Uterus (tissue), 4 donors: ENCODE data around the gene PRKCE. TPM values are rescaled to one million over a fixed set of nuclear protein-coding genes. Genes with fewer than 3 reads are reported as not detected.

Experiments used
- DNase-seq, 2 donors: peaks; one replicate each; pipeline ENCODE4 v3.0.0-alpha.2; 2019 to 2020
- H3K27ac ChIP-seq, 2 donors: fragments of 200-600 bp; sonication (generic); 1 replicate in 1 of 2; 2 replicates in 1 of 2; pipeline ENCODE4 v1.5.1; 2016 to 2018
- H3K27me3 ChIP-seq, 2 donors: fragments of 200-600 bp; sonication (generic); one replicate each; pipeline ENCODE4 v1.5.1; 2018 to 2019; ENCODE audit warnings: control low read depth in 1 of 2
- H3K36me3 ChIP-seq, 2 donors: fragments of 200-600 bp; sonication (generic); one replicate each; pipeline ENCODE4 v1.5.1; 2019; ENCODE audit warnings: control low read depth in 1 of 2
- H3K4me1 ChIP-seq, 2 donors: fragments of 200-600 bp; sonication (generic); one replicate each; pipeline ENCODE4 v1.5.1; 2018 to 2019; ENCODE audit warnings: control low read depth in 1 of 2
- H3K4me3 ChIP-seq, 2 donors: fragments of 200-600 bp; sonication (generic); 1 replicate in 1 of 2; 2 replicates in 1 of 2; pipeline ENCODE4 v1.5.1; 2018 to 2019; ENCODE audit warnings: mild to moderate bottlenecking in 1 of 2
- H3K9me3 ChIP-seq, 2 donors: fragments of 200-600 bp; sonication (generic); one replicate each; pipeline ENCODE4 v1.5.1; 2019; ENCODE audit warnings: control low read depth in 1 of 2
- POLR2A ChIP-seq, 2 donors: fragments of 450-650 bp; IDR thresholded peaks; one replicate each; pipeline ENCODE4 v1.6.1; 2016; ENCODE audit warnings: antibody characterized with exemption in 2 of 2, mild to moderate bottlenecking in 1 of 2, moderate library complexity in 1 of 2
- intact Hi-C: fragments of 100-400 bp; cut with DNase I; formaldehyde crosslinking; loops from one replicate; pipeline ENCODE4 v1.15.1; 2023; ENCODE audit warnings: low total_unique reads
- total RNA-seq, 4 donors: library from RNA; depleted of rRNA in 3 of 4; stranded (reverse); fragments of >200 nt in 3 of 4; gene quantifications; one replicate each; pipeline versions ENCODE4 v1.1.0 to v1.2.4, GENCODE V29; 2014 to 2023
- TF ChIP-seq, protein P1 (sequence below), 4 experiments: fragments of 200-600 bp in 2 of 4; fragments of 450-650 bp in 2 of 4; sonication (generic) in 2 of 4; IDR thresholded peaks; one replicate each; pipeline ENCODE4 v1.5.1; 2016 to 2019; ENCODE audit warnings: antibody characterized with exemption in 4 of 4, mild to moderate bottlenecking in 2 of 4, moderate library complexity in 1 of 4
- donor health status: DM: yes; HTN: yes; CAD: no.

The PRKCE gene
- total RNA-seq, 4 donors from 2014 or later = 3.8 to 47.6 (median 14.2) TPM

DNA sequence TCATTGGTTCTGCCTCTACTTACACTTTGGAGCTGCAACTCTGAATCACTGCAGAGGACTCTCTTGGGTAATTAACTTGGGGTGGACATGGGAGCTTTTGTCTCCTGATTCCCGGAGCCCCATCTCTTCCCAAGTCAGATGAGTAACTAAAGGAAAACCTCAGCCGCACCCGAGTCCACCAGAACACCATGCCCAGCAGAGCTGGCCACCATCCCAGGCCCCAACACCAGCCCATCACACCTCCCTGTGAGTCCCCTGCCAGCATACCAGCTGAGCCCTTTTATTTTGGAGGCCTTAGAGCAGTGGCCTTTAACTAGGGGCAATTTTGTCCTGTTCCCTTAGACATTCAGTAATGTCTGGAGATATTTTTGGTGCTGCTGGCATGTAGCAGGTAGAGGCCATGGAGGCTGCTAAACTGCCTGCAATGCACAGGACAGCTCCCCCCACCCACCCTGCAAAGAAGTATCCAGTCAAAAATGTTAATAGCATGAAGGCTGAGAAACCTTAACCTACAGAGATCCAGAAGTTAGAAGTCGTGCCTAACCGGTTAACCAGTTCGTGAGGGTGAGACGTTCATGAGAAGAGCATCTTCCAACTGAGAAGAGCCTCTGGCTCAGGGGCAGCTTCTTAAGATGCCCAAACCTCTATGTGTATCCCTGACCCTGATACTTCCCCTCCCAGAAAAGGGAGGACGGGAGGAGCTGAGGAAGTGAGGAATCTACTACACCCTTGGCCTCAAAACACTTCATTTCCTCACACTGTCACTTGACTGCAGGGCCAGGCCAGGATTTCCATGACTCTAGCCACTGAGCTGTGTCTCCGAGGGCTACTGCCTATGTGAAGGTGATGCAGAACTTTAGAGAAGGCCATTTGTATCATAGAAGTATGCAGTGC, 505.8 kb downstream of the PRKCE start:
- no peak for DNase-seq
- Histone ChIP-seq H3K27me3 (no peaks in the 10 kb centered on the region), H3K4me3 (no peak overlapping the region), H3K36me3 (no peaks in the 10 kb centered on the region), H3K27ac (no peak overlapping the region), H3K4me1 (peaks cover 5 to 10% of the 10 kb centered on the region in 2 donors), H3K9me3 (no peaks in the 10 kb centered on the region)
- intact Hi-C loops = no loop called here
- TF ChIP-seq, protein P1, sequence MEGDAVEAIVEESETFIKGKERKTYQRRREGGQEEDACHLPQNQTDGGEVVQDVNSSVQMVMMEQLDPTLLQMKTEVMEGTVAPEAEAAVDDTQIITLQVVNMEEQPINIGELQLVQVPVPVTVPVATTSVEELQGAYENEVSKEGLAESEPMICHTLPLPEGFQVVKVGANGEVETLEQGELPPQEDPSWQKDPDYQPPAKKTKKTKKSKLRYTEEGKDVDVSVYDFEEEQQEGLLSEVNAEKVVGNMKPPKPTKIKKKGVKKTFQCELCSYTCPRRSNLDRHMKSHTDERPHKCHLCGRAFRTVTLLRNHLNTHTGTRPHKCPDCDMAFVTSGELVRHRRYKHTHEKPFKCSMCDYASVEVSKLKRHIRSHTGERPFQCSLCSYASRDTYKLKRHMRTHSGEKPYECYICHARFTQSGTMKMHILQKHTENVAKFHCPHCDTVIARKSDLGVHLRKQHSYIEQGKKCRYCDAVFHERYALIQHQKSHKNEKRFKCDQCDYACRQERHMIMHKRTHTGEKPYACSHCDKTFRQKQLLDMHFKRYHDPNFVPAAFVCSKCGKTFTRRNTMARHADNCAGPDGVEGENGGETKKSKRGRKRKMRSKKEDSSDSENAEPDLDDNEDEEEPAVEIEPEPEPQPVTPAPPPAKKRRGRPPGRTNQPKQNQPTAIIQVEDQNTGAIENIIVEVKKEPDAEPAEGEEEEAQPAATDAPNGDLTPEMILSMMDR (IDR thresholded peaks at IDR 0.05) = no peak
- no peak for TF ChIP-seq POLR2A (IDR thresholded peaks at IDR 0.05)

DNA sequence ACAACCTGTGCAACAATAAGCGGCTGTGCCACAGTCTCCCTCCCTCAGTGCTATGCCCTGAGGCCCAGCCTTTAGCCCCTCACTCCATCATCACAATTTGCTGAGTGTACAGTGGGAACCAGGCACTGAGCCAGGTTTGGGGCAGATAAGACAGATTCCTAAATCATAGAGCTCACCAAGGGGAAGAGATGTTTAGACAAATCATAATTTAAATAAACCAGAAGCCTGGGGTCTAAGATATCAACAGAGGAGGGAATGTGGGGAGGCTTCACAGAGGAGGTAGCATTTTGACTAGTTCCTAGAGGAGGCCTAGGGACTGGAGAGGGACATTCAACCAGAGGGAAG, 506.5 kb downstream of the PRKCE start:
- DNase-seq = no peak
- Histone ChIP-seq H3K4me3 (no peak overlapping the region), H3K27ac (no peak overlapping the region), H3K27me3 (no peaks in the 10 kb centered on the region), H3K36me3 (no peaks in the 10 kb centered on the region), H3K4me1 (peaks cover 9 to 10% of the 10 kb centered on the region in 2 donors), H3K9me3 (no peaks in the 10 kb centered on the region)
- TF ChIP-seq, protein P1 (IDR thresholded peaks at IDR 0.05) = no peak
- no peak for TF ChIP-seq POLR2A (IDR thresholded peaks at IDR 0.05)
- intact Hi-C loops = no loop called here

DNA sequence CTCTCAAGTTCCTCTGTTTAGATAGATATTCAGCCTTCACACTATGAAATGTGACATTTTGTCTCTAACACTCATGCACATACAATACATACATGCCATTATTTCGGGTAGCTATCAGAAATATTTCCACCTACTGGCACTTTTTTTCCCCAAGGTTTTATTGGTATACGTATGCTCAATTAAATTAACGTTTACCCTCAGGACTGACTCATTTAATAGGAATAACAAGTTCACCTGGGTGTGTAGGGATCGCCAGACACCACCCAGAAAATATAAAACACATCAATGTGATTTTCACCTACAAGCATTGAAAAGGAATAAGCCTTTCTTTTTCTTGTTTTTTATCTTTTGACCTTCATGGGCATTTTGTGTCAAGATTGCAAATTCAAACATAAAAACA, 507.2 kb downstream of the PRKCE start:
- intact Hi-C loops = no loop called here
- Histone ChIP-seq H3K9me3 (no peaks in the 10 kb centered on the region), H3K4me1 (peaks cover 10 to 12% of the 10 kb centered on the region in 2 donors), H3K4me3 (no peak overlapping the region), H3K27me3 (no peaks in the 10 kb centered on the region), H3K36me3 (no peaks in the 10 kb centered on the region), H3K27ac (no peak overlapping the region)
- TF ChIP-seq, protein P1 (IDR thresholded peaks at IDR 0.05) = no peak
- DNase-seq = no peak

DNA sequence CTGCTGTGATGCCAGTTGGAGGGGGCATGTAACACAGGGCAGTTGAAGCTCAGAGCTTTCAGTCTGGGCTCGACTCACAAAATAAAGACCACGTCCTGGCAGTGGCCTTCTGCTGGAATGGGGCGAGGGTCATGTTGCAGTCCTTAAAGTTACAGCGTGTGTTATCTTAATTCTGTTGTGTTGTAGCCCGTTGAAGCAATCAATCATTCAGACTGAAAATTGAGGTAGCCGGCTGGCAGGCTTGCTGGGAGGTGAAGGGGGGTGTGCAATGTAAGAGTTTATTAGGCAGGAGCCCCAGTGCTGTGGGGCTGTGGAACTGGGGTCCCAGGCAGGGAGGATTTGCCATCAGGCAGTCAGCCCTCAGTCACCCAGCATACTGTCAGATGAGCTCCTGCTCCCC, 508.9 kb downstream of the PRKCE start:
- Histone ChIP-seq H3K9me3 (no peaks in the 10 kb centered on the region), H3K4me3 (no peak overlapping the region), H3K36me3 (no peaks in the 10 kb centered on the region), H3K27me3 (no peaks in the 10 kb centered on the region), H3K27ac (no peak overlapping the region), H3K4me1 (peaks cover 13 to 22% of the 10 kb centered on the region in 2 donors)
- DNase-seq = no peak
- intact Hi-C loops = no loop called here
- no peak for TF ChIP-seq POLR2A (IDR thresholded peaks at IDR 0.05)
- TF ChIP-seq, protein P1 (IDR thresholded peaks at IDR 0.05) = no peak

DNA sequence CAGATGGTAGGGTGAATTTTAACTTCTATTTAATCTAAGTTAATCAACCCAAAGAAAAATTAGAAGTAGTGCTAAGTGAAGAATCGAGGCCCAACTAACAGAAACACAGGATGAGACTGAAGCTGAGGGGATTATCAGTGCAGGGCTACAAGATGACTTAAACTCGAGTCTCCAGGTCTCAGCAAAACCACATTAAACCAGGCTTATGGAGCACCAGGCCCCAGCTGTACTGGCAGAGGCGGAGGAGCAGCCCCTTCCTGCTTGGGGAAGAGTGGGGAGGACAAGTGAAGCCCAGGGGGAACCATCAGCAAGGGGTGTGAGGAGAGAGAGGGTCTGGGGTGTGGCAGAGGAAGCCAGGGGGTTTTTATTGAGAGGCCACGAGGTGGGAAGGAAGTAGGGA, 509.8 kb downstream of the PRKCE start:
- Histone ChIP-seq H3K4me1 (peaks cover 13 to 22% of the 10 kb centered on the region in 2 donors), H3K27ac (peak overlapping the region; percentile 56 to 75)
- intact Hi-C loops = no loop called here

More for the DNA sequence above, 509.8 kb downstream of the PRKCE start:
- TF ChIP-seq POLR2A (IDR thresholded peaks at IDR 0.05) = no peak
- TF ChIP-seq, protein P1 (IDR thresholded peaks at IDR 0.05) = no peak
- H3K27me3 ChIP-seq = no peaks in the 10 kb centered on the region
- no peaks in the 10 kb centered on the region for H3K9me3 ChIP-seq
- H3K4me3 ChIP-seq = no peak overlapping the region
- no peaks in the 10 kb centered on the region for H3K36me3 ChIP-seq
- DNase-seq = no peak
